ENCODE data around the gene PBX3. TPM values are rescaled to one million over a fixed set of nuclear protein-coding genes. Genes with fewer than 3 reads are reported as not detected.

PBX3 gene
- total and polyA plus RNA-seq, 2 of the 13 experiments (the other 11 are each of a cell fraction or from before 2014, with no cell fraction given), result 6.0 to 11.2 TPM

DNA sequence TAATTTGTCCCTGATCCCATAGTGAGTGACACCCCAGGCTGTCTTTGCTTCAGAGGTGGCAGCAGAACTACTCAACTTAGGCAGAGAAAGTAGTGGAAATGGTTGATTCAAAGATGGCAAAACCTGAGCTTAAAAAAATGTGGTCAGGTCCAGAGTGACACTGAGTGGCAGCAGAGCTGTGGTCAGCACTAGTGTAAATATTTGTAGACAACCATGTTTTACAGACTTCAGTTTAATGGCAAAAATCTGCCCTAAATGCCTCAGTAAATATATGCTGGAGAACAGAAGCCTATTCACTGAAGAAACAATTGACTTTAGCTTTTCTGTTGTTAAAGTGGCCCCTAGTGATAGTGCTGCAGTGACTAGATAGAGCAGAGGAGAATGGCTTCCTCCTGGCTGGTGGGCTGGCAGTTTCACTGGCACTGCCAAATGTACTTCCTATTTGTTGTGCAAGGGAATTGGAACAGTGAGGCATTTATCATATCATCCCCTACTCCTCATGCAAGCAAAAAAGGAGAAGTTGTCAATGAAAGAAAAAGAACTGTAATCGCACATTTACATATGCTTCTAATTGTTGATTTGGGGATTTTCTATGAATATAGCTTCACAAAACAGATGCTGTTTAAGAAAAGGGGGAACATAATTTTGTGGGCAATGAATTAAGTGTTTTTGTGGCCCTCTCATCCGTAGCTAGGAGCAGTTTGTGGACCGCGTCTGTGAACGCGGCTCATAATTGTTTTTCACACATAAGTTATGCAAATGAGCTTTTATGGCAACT is 12.0 kb downstream of the PBX3 start (continued):
- TF ChIP-seq MEIS1 (CRISPR knock-in tag; IDR thresholded peaks at IDR 0.05; ENCODE audit: borderline replicate concordance) (no peak), KLF13 (CRISPR knock-in tag; IDR thresholded peaks at IDR 0.05) (no peak), ZC3H4 (CRISPR knock-in tag; IDR thresholded peaks at IDR 0.05; ENCODE audit: borderline replicate concordance) (no peak), ZNF878 (CRISPR knock-in tag; IDR thresholded peaks at IDR 0.05) (no peak), ZSCAN29 (CRISPR knock-in tag; conservative IDR thresholded peaks at IDR 0.05) (no peak), ZNF234 (CRISPR knock-in tag; conservative IDR thresholded peaks at IDR 0.05) (no peak), MED8 (CRISPR knock-in tag; IDR thresholded peaks at IDR 0.05; ENCODE audit: insufficient replicate concordance) (no peak), MIXL1 (CRISPR knock-in tag; IDR thresholded peaks at IDR 0.05) (peak; percentile 75; the same call in 1 of the 2 replicates), HOXA5 (CRISPR knock-in tag; IDR thresholded peaks at IDR 0.05) (peak; percentile 34; the same call in 1 of the 2 replicates), ZNF136 (CRISPR knock-in tag; IDR thresholded peaks at IDR 0.05; ENCODE audit: low read depth) (no peak), IKZF4 (CRISPR knock-in tag; IDR thresholded peaks at IDR 0.05; ENCODE audit: borderline replicate concordance, low read depth, not compliant biosample characterization) (no peak), WIZ (CRISPR knock-in tag; IDR thresholded peaks at IDR 0.05) (no peak), HHEX (CRISPR knock-in tag; IDR thresholded peaks at IDR 0.05) (peak; percentile 44; the same call in 1 of the 2 replicates)
- TF ChIP-seq, protein P1, sequence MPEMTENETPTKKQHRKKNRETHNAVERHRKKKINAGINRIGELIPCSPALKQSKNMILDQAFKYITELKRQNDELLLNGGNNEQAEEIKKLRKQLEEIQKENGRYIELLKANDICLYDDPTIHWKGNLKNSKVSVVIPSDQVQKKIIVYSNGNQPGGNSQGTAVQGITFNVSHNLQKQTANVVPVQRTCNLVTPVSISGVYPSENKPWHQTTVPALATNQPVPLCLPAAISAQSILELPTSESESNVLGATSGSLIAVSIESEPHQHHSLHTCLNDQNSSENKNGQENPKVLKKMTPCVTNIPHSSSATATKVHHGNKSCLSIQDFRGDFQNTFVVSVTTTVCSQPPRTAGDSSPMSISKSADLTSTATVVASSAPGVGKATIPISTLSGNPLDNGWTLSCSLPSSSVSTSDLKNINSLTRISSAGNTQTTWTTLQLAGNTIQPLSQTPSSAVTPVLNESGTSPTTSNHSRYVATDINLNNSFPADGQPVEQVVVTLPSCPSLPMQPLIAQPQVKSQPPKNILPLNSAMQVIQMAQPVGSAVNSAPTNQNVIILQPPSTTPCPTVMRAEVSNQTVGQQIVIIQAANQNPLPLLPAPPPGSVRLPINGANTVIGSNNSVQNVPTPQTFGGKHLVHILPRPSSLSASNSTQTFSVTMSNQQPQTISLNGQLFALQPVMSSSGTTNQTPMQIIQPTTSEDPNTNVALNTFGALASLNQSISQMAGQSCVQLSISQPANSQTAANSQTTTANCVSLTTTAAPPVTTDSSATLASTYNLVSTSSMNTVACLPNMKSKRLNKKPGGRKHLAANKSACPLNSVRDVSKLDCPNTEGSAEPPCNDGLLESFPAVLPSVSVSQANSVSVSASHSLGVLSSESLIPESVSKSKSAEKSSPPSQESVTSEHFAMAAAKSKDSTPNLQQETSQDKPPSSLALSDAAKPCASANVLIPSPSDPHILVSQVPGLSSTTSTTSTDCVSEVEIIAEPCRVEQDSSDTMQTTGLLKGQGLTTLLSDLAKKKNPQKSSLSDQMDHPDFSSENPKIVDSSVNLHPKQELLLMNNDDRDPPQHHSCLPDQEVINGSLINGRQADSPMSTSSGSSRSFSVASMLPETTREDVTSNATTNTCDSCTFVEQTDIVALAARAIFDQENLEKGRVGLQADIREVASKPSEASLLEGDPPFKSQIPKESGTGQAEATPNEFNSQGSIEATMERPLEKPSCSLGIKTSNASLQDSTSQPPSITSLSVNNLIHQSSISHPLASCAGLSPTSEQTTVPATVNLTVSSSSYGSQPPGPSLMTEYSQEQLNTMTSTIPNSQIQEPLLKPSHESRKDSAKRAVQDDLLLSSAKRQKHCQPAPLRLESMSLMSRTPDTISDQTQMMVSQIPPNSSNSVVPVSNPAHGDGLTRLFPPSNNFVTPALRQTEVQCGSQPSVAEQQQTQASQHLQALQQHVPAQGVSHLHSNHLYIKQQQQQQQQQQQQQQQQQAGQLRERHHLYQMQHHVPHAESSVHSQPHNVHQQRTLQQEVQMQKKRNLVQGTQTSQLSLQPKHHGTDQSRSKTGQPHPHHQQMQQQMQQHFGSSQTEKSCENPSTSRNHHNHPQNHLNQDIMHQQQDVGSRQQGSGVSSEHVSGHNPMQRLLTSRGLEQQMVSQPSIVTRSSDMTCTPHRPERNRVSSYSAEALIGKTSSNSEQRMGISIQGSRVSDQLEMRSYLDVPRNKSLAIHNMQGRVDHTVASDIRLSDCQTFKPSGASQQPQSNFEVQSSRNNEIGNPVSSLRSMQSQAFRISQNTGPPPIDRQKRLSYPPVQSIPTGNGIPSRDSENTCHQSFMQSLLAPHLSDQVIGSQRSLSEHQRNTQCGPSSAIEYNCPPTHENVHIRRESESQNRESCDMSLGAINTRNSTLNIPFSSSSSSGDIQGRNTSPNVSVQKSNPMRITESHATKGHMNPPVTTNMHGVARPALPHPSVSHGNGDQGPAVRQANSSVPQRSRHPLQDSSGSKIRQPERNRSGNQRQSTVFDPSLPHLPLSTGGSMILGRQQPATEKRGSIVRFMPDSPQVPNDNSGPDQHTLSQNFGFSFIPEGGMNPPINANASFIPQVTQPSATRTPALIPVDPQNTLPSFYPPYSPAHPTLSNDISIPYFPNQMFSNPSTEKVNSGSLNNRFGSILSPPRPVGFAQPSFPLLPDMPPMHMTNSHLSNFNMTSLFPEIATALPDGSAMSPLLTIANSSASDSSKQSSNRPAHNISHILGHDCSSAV (CRISPR knock-in tag; IDR thresholded peaks at IDR 0.05; ENCODE audit: borderline replicate concordance), result no peak
- TF ChIP-seq, protein P2, sequence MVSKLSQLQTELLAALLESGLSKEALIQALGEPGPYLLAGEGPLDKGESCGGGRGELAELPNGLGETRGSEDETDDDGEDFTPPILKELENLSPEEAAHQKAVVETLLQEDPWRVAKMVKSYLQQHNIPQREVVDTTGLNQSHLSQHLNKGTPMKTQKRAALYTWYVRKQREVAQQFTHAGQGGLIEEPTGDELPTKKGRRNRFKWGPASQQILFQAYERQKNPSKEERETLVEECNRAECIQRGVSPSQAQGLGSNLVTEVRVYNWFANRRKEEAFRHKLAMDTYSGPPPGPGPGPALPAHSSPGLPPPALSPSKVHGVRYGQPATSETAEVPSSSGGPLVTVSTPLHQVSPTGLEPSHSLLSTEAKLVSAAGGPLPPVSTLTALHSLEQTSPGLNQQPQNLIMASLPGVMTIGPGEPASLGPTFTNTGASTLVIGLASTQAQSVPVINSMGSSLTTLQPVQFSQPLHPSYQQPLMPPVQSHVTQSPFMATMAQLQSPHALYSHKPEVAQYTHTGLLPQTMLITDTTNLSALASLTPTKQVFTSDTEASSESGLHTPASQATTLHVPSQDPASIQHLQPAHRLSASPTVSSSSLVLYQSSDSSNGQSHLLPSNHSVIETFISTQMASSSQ (IDR thresholded peaks at IDR 0.05; ENCODE audit: low read depth), result no peak
- TF ChIP-seq, protein P2 (CRISPR knock-in tag; IDR thresholded peaks at IDR 0.05; ENCODE audit: borderline replicate concordance), result no peak

All from HepG2 (cell line).